Mononuclear cell (primary cell): ENCODE measurements around the gene ADAMTS13. TPM values are rescaled to one million over a fixed set of nuclear protein-coding genes. Genes with fewer than 3 reads are reported as not detected.

Experiments used
- H3K27me3 ChIP-seq: 2 replicates; pipeline ENCODE4 v1.6.0; 2011; ENCODE audit warnings: low read length, control low read depth; ENCODE audit not compliant: insufficient read depth
- H3K4me1 ChIP-seq: 2 replicates; pipeline ENCODE4 v1.5.1; 2011; ENCODE audit warnings: mild to moderate bottlenecking, low read length, control low read depth; ENCODE audit not compliant: insufficient read depth
- H3K4me3 ChIP-seq: 2 replicates; pipeline ENCODE4 v1.5.1; 2011; ENCODE audit warnings: mild to moderate bottlenecking, low read length, moderate library complexity
- H3K9me3 ChIP-seq: 2 replicates; pipeline ENCODE4 v1.5.1; 2011; ENCODE audit warnings: low read depth, mild to moderate bottlenecking, control low read depth, low read length
- total RNA-seq: library from RNA; depleted of rRNA; stranded (reverse); fragments of >200 nt; gene quantifications from one replicate; pipeline ENCODE4 v1.2.3, GENCODE V29; 2012

ADAMTS13 gene
- total RNA-seq, 1 donor, result 0.42 TPM

- peaks cover 88% of the 10 kb centered on the region for H3K4me1 ChIP-seq
- no peak overlapping the region for H3K4me3 ChIP-seq
- no peaks in the 10 kb centered on the region for H3K27me3 ChIP-seq
- no peaks in the 10 kb centered on the region for H3K9me3 ChIP-seq
Observed at GRCh38 chr9:133474853-133475252, 52.7 kb downstream of the ADAMTS13 start.

- Histone ChIP-seq H3K4me3 (no peak overlapping the region), H3K27me3 (no peaks in the 10 kb centered on the region), H3K9me3 (no peaks in the 10 kb centered on the region), H3K4me1 (peaks cover 90% of the 10 kb centered on the region)
Observed at GRCh38 chr9:133475292-133476012, 53.3 kb downstream of the ADAMTS13 start.

- Histone ChIP-seq H3K4me3 (peak overlapping the region; percentile 18), H3K4me1 (peaks cover 83% of the 10 kb centered on the region), H3K9me3 (no peaks in the 10 kb centered on the region), H3K27me3 (no peaks in the 10 kb centered on the region)
Observed at GRCh38 chr9:133476036-133476931, 54.1 kb downstream of the ADAMTS13 start.

GRCh38 chr9:133476941-133477340 is 54.8 kb downstream of the ADAMTS13 start:
- H3K27me3 ChIP-seq, result no peaks in the 10 kb centered on the region
- H3K9me3 ChIP-seq, result no peaks in the 10 kb centered on the region
- peaks cover 76% of the 10 kb centered on the region for H3K4me1 ChIP-seq
- H3K4me3 ChIP-seq, result peak overlapping the region; percentile 18

- H3K27me3 ChIP-seq, result no peaks in the 10 kb centered on the region
- peaks cover 71% of the 10 kb centered on the region for H3K4me1 ChIP-seq
- H3K9me3 ChIP-seq, result no peaks in the 10 kb centered on the region
- H3K4me3 ChIP-seq, result peak overlapping the region; percentile 51
Observed at GRCh38 chr9:133477461-133477860, 55.3 kb downstream of the ADAMTS13 start.

GRCh38 chr9:133477992-133478850 is 56.1 kb downstream of the ADAMTS13 start:
- H3K4me3 ChIP-seq, result peak overlapping the region; percentile 51
- H3K27me3 ChIP-seq, result no peaks in the 10 kb centered on the region
- H3K9me3 ChIP-seq, result no peaks in the 10 kb centered on the region
- H3K4me1 ChIP-seq, result peaks cover 66% of the 10 kb centered on the region

- H3K9me3 ChIP-seq, result no peaks in the 10 kb centered on the region
- peaks cover 57% of the 10 kb centered on the region for H3K4me1 ChIP-seq
- no peaks in the 10 kb centered on the region for H3K27me3 ChIP-seq
- H3K4me3 ChIP-seq, result peak within 1 kb of the TSS; percentile 51
Observed at GRCh38 chr9:133478851-133479711, 56.9 kb downstream of the ADAMTS13 start, which contains the start of gene SLC2A6. SLC2A6 (minus strand) TSS chr9:133479099; CDS start chr9:133479059, 40 bp downstream.

GRCh38 chr9:133483611-133484010 is 61.4 kb downstream of the ADAMTS13 start:
- H3K4me3 ChIP-seq, result no peak overlapping the region
- H3K4me1 ChIP-seq, result peaks cover 18% of the 10 kb centered on the region
- H3K9me3 ChIP-seq, result no peaks in the 10 kb centered on the region
- no peaks in the 10 kb centered on the region for H3K27me3 ChIP-seq

- H3K27me3 ChIP-seq, result no peaks in the 10 kb centered on the region
- no peak overlapping the region for H3K4me3 ChIP-seq
- H3K4me1 ChIP-seq, result peaks cover 8% of the 10 kb centered on the region
- no peaks in the 10 kb centered on the region for H3K9me3 ChIP-seq
Observed at GRCh38 chr9:133484671-133485437, 62.7 kb downstream of the ADAMTS13 start.

- Histone ChIP-seq H3K4me1 (peaks cover 6% of the 10 kb centered on the region), H3K4me3 (no peak overlapping the region), H3K27me3 (no peaks in the 10 kb centered on the region), H3K9me3 (no peaks in the 10 kb centered on the region)
Observed at GRCh38 chr9:133485531-133486260, 63.5 kb downstream of the ADAMTS13 start.

- Histone ChIP-seq H3K4me1 (peaks cover 6% of the 10 kb centered on the region), H3K4me3 (no peak overlapping the region), H3K9me3 (no peaks in the 10 kb centered on the region), H3K27me3 (no peaks in the 10 kb centered on the region)
Observed at GRCh38 chr9:133487331-133487725, 65.2 kb downstream of the ADAMTS13 start.

- H3K4me3 ChIP-seq, result no peak overlapping the region
- no peaks in the 10 kb centered on the region for H3K9me3 ChIP-seq
- H3K27me3 ChIP-seq, result no peaks in the 10 kb centered on the region
- peaks cover 6% of the 10 kb centered on the region for H3K4me1 ChIP-seq
Observed at GRCh38 chr9:133488686-133489252, 66.6 kb downstream of the ADAMTS13 start.
